Progenitor cell of endocrine pancreas (in vitro differentiated cells): Measurements from ENCODE around the gene HSPB3. TPM values are rescaled to one million over a fixed set of nuclear protein-coding genes. Genes with fewer than 3 reads are reported as not detected.

Experiments
- DNase-seq: peaks from one replicate; pipeline ENCODE4 v3.0.0; 2021; ENCODE audit warnings: low spot score; ENCODE audit not compliant: unreplicated experiment
- H3K27ac Mint-ChIP-seq: 2 replicates; pipeline ENCODE4 v1.8.0; 2021; ENCODE audit warnings: mild to moderate bottlenecking, moderate library complexity, mixed read lengths
- H3K27me3 Mint-ChIP-seq: 2 replicates; pipeline ENCODE4 v1.8.0; 2021; ENCODE audit warnings: mixed read lengths
- H3K36me3 Mint-ChIP-seq: 2 replicates; pipeline ENCODE4 v1.8.0; 2022; ENCODE audit warnings: mixed read lengths; ENCODE audit not compliant: insufficient read depth
- H3K4me1 Mint-ChIP-seq: 2 replicates; pipeline ENCODE4 v1.8.0; 2021; ENCODE audit warnings: low read depth, mixed read lengths
- H3K4me3 Mint-ChIP-seq: 2 replicates; pipeline ENCODE4 v1.8.0; 2021; ENCODE audit warnings: low read depth, mild to moderate bottlenecking, moderate library complexity, mixed read lengths
- H3K9me3 Mint-ChIP-seq: 2 replicates; pipeline ENCODE4 v1.8.0; 2021; ENCODE audit warnings: low read depth, mixed read lengths
- CTCF ChIP-seq: fragments of 200-600 bp; sonication (generic); IDR thresholded peaks from one replicate; pipeline ENCODE4 v1.5.0; 2021; ENCODE audit warnings: antibody characterized with exemption, mild to moderate bottlenecking; ENCODE audit not compliant: unreplicated experiment
- long read RNA-seq: library from polyadenylated mRNA; unstranded; transcript quantifications from one replicate; pipeline ENCODE4 v2.0.0, GENCODE V29; 2020
- total RNA-seq: library from RNA; stranded (reverse); gene quantifications from 2 replicates; pipeline ENCODE4 v1.2.1, GENCODE V29; 2021

Gene HSPB3, protein sequence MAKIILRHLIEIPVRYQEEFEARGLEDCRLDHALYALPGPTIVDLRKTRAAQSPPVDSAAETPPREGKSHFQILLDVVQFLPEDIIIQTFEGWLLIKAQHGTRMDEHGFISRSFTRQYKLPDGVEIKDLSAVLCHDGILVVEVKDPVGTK
- total RNA-seq = not detected in 2 replicates
- long read RNA-seq = 0 reads

GRCh38 chr5:54455413-54456157 is at the start of gene HSPB3:
Gene HSPB3, plus strand, starts transcription at chr5:54455699. Its CDS starts 91 bp downstream, at chr5:54455790.
- H3K4me3 Mint-ChIP-seq = no peak within 1 kb of the TSS
- peaks cover 5% of the 10 kb centered on the region for H3K9me3 Mint-ChIP-seq
- DNase-seq = no peak
- H3K36me3 Mint-ChIP-seq = no peaks in the 10 kb centered on the region
- H3K4me1 Mint-ChIP-seq = peaks cover 19% of the 10 kb centered on the region
- peaks cover 3% of the 10 kb centered on the region for H3K27me3 Mint-ChIP-seq
- H3K27ac Mint-ChIP-seq = no peak within 1 kb of the TSS
- TF ChIP-seq CTCF = no peak

GRCh38 chr5:54411176-54411575 is 44.3 kb upstream of the HSPB3 start:
- DNase-seq = no peak
- Mint-ChIP-seq H3K4me1 (no peaks in the 10 kb centered on the region), H3K4me3 (no peak overlapping the region), H3K27me3 (no peaks in the 10 kb centered on the region), H3K9me3 (peaks cover 3% of the 10 kb centered on the region), H3K36me3 (no peaks in the 10 kb centered on the region), H3K27ac (no peak overlapping the region)
- no peak for TF ChIP-seq CTCF

GRCh38 chr5:54412913-54413312 is 42.6 kb upstream of the HSPB3 start:
- Mint-ChIP-seq H3K27me3 (no peaks in the 10 kb centered on the region), H3K4me1 (no peaks in the 10 kb centered on the region), H3K36me3 (no peaks in the 10 kb centered on the region), H3K4me3 (no peak overlapping the region), H3K27ac (no peak overlapping the region), H3K9me3 (peaks cover 3% of the 10 kb centered on the region)
- no peak for TF ChIP-seq CTCF
- no peak for DNase-seq

DNA sequence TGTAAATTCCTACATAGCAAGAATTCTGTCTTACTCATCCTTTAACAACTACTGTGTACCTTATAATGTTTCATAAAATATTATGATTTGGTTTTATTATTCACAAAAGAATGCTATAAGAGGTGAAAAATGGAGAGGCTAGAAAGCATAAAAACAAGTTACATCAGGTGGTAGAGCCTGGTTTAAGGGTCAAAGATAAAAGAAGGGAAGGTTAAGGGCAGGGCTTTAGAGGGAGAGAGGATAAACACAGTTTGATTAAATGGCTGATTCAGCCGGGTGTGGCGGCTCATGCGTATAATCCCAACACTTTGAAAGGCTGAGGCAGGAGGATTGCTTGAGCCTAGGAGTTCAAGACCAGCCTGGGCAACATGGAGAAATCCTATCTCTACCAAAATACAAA is 40.4 kb upstream of the HSPB3 start:
- peak overlapping the region; percentile 8 for H3K27ac Mint-ChIP-seq
- no peaks in the 10 kb centered on the region for H3K36me3 Mint-ChIP-seq
- no peak for TF ChIP-seq CTCF
- H3K9me3 Mint-ChIP-seq = peaks cover 8% of the 10 kb centered on the region
- no peak for DNase-seq
- H3K27me3 Mint-ChIP-seq = no peaks in the 10 kb centered on the region
- H3K4me3 Mint-ChIP-seq = no peak overlapping the region
- H3K4me1 Mint-ChIP-seq = peaks cover 5% of the 10 kb centered on the region

GRCh38 chr5:54415896-54416601 is 39.5 kb upstream of the HSPB3 start:
- Mint-ChIP-seq H3K36me3 (no peaks in the 10 kb centered on the region), H3K27me3 (no peaks in the 10 kb centered on the region), H3K4me3 (no peak overlapping the region), H3K27ac (no peak overlapping the region), H3K9me3 (peaks cover 8% of the 10 kb centered on the region), H3K4me1 (peaks cover 5% of the 10 kb centered on the region)
- DNase-seq = no peak
- no peak for TF ChIP-seq CTCF
